ENCODE data around the gene SREBF2. TPM values are rescaled to one million over a fixed set of nuclear protein-coding genes. Genes with fewer than 3 reads are reported as not detected.

The SREBF2 gene
- total and polyA plus RNA-seq, 2 donors (not counting 1 experiment from before 2014, with no cell fraction given) = 116 to 287 TPM

DNA sequence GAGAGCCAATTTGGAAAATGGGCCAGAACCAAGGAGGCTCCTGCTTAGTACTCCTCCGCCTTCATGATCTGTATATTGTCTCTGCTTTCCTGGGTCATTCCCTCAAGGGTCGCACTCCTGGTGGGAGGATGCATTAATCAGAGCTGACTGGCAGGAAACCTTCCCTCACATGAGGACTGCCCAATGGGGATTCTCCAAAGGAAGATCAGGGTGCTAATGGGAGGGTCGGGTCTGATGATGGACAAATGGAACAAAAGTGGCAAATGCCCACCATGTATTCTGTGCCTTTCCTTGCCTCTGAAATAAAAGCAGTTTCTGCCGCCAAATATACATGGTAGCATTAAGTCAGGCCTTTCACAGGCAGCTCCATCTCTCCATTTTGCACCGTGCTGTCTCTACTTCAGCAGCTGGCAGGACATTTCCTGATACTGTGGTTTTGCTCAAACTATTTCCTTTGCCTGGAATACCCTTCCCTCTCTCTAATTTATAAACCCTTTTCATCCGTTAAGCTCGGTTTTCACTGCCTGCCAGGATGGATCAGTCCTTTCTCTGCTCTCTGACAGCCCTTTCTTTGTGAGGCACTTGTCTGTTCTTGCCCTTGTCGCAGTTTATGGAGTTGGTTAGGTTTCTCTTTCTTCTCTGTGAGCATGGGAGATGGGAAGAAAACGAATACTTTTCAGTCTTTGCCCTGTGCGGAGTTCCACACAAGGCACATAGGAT, 13.5 kb downstream of the SREBF2 start:
- no peak overlapping the region for H2AFZ ChIP-seq (ENCODE audit: insufficient read depth, low read depth, low read length, poor library complexity, severe bottlenecking)
- no peak for TF ChIP-seq EZH2 (IDR thresholded peaks at IDR 0.05; ENCODE audit: borderline replicate concordance, insufficient read depth, low read depth, low read length, poor library complexity, severe bottlenecking)
- TF ChIP-seq, protein P1, sequence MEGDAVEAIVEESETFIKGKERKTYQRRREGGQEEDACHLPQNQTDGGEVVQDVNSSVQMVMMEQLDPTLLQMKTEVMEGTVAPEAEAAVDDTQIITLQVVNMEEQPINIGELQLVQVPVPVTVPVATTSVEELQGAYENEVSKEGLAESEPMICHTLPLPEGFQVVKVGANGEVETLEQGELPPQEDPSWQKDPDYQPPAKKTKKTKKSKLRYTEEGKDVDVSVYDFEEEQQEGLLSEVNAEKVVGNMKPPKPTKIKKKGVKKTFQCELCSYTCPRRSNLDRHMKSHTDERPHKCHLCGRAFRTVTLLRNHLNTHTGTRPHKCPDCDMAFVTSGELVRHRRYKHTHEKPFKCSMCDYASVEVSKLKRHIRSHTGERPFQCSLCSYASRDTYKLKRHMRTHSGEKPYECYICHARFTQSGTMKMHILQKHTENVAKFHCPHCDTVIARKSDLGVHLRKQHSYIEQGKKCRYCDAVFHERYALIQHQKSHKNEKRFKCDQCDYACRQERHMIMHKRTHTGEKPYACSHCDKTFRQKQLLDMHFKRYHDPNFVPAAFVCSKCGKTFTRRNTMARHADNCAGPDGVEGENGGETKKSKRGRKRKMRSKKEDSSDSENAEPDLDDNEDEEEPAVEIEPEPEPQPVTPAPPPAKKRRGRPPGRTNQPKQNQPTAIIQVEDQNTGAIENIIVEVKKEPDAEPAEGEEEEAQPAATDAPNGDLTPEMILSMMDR (IDR thresholded peaks at IDR 0.05) = no peak
- peak overlapping the region in 1 of 2 donors; percentile 44 for H3K27ac ChIP-seq (ENCODE audit: low read length in 2 of 2)
- no peaks in the 10 kb centered on the region for H3K27me3 ChIP-seq (replicated peaks in 1 of 4; ENCODE audit: control extremely low read depth in 1 of 4, control insufficient read depth in 3 of 4, insufficient read depth in 4 of 4, low read length in 3 of 4)
- DNase-seq (no peak), ATAC-seq (ENCODE audit: low read depth) (no peak)
- H3K36me3 ChIP-seq (replicated peaks in 1 of 2; ENCODE audit: control extremely low read depth in 1 of 2, control insufficient read depth in 1 of 2, extremely low read depth in 1 of 2, insufficient read depth in 2 of 2, low read length in 1 of 2) = peaks cover 0 to 25% of the 10 kb centered on the region in 2 experiments
- Mint-ChIP-seq H3K4me3 (peak overlapping the region; percentile 55), H3K9me3 (ENCODE audit: insufficient read depth) (no peaks in the 10 kb centered on the region), H3K4me1 (peaks cover 70% of the 10 kb centered on the region), H3K27me3 (no peaks in the 10 kb centered on the region), H3K27ac (peak overlapping the region; percentile 51)
- peaks cover 51 to 53% of the 10 kb centered on the region in 2 donors for H3K4me1 ChIP-seq (ENCODE audit: control insufficient read depth in 2 of 2, insufficient read depth in 2 of 2, low read length in 2 of 2)
- H3K4me3 ChIP-seq (ENCODE audit: control extremely low read depth in 1 of 5, extremely low read depth in 1 of 5, insufficient read depth in 1 of 5, low read depth in 2 of 5, low read length in 4 of 5) = no peak overlapping the region
- peaks cover 60% of the 10 kb centered on the region for H4K20me1 ChIP-seq (ENCODE audit: control insufficient read depth, insufficient read depth, low read length, poor library complexity, severe bottlenecking)
- H3K9ac ChIP-seq (ENCODE audit: low read length) = no peak overlapping the region
- ChIA-PET POLR2A (interaction anchor here (0.5 to 1.5 kb wide), 2 partner anchors 13 to 149 kb away, joined by 3 to 8 read pairs; no protein-coding TSS in a partner anchor), CTCF (interaction anchor here (0.5 to 1.6 kb wide), 6 partner anchors 11 to 149 kb away, joined by 3 to 6 read pairs (median 4); no protein-coding TSS in a partner anchor)
- no peaks in the 10 kb centered on the region for H3K9me3 ChIP-seq (ENCODE audit: control extremely low read depth in 1 of 3, control insufficient read depth in 2 of 3, insufficient read depth in 1 of 3, low read length in 2 of 3)
- peaks cover 98% of the 10 kb centered on the region for H3K79me2 ChIP-seq (ENCODE audit: control insufficient read depth, insufficient read depth, low read length)
- intact Hi-C loops (cut with micrococcal nuclease) = no loop called here
- peak overlapping the region; percentile 10 for H3K4me2 ChIP-seq (replicated peaks; ENCODE audit: low read depth, low read length, poor library complexity, severe bottlenecking)
- WGBS (ENCODE audit: insufficient coverage) = 67% methylated on average over 3 of the region's 10 CpGs

DNA sequence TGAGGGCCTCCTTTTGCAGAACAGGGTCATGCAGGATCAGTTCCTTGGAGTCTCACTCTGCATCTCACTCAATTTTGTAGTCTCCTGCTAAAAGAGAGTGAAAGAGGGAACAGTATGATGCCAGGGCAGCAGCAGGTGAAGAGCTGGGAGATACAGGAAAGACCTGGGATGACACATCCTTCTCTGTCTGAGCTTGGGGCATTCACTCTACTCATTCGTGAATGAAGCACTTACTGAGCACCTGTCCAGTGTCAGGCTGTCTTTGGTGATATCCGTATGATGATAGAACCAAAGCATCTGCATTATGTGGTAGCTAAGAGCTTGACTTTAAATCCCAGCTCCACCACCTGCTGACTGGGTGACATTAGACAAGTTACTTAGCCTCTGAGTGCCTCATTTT, 14.4 kb downstream of the SREBF2 start:
- POLR2A ChIA-PET = interaction anchor here (0.8 to 0.9 kb wide), 2 partner anchors 10 to 72 kb away, joined by 3 read pairs; no protein-coding TSS in a partner anchor
- peak overlapping the region; percentile 51 for H3K27ac Mint-ChIP-seq
- peaks cover 48 to 53% of the 10 kb centered on the region in 2 donors for H3K4me1 ChIP-seq (ENCODE audit: control insufficient read depth in 2 of 2, insufficient read depth in 2 of 2, low read length in 2 of 2)

More for the DNA sequence above, 14.4 kb downstream of the SREBF2 start:
- DNase-seq = no peak
- Histone ChIP-seq H3K79me2 (ENCODE audit: control insufficient read depth, insufficient read depth, low read length) (peaks cover 98% of the 10 kb centered on the region), H4K20me1 (ENCODE audit: control insufficient read depth, insufficient read depth, low read length, poor library complexity, severe bottlenecking) (peaks cover 60% of the 10 kb centered on the region), H3K9ac (ENCODE audit: low read length) (no peak overlapping the region), H3K36me3 (replicated peaks in 1 of 2; ENCODE audit: control extremely low read depth in 1 of 2, control insufficient read depth in 1 of 2, extremely low read depth in 1 of 2, insufficient read depth in 2 of 2, low read length in 1 of 2) (peaks cover 0 to 19% of the 10 kb centered on the region in 2 experiments), H2AFZ (ENCODE audit: insufficient read depth, low read depth, low read length, poor library complexity, severe bottlenecking) (no peak overlapping the region), H3K4me3 (ENCODE audit: control extremely low read depth in 1 of 5, extremely low read depth in 1 of 5, insufficient read depth in 1 of 5, low read depth in 2 of 5, low read length in 4 of 5) (no peak overlapping the region), H3K4me2 (replicated peaks; ENCODE audit: low read depth, low read length, poor library complexity, severe bottlenecking) (peak overlapping the region; percentile 10), H3K27ac (ENCODE audit: low read length in 2 of 2) (peak overlapping the region in 1 of 2 donors; percentile 44), H3K9me3 (ENCODE audit: control extremely low read depth in 1 of 3, control insufficient read depth in 2 of 3, insufficient read depth in 1 of 3, low read length in 2 of 3) (no peaks in the 10 kb centered on the region), H3K27me3 (replicated peaks in 1 of 4; ENCODE audit: control extremely low read depth in 1 of 4, control insufficient read depth in 3 of 4, insufficient read depth in 4 of 4, low read length in 3 of 4) (no peaks in the 10 kb centered on the region)
- peak overlapping the region; percentile 55 for H3K4me3 Mint-ChIP-seq
- CTCF ChIA-PET = interaction anchor here (0.8 to 1.6 kb wide), 5 partner anchors 9 to 150 kb away, joined by 3 to 10 read pairs (median 3); no protein-coding TSS in a partner anchor
- H3K9me3 Mint-ChIP-seq (ENCODE audit: insufficient read depth) = no peaks in the 10 kb centered on the region
- TF ChIP-seq EZH2 (IDR thresholded peaks at IDR 0.05; ENCODE audit: borderline replicate concordance, insufficient read depth, low read depth, low read length, poor library complexity, severe bottlenecking) = no peak
- TF ChIP-seq, protein P1 (IDR thresholded peaks at IDR 0.05) = no peak
- peaks cover 68% of the 10 kb centered on the region for H3K4me1 Mint-ChIP-seq
- ATAC-seq (ENCODE audit: low read depth) = no peak
- no CpG with 5 or more reads among the region's 2 CpGs for WGBS (ENCODE audit: insufficient coverage)
- H3K27me3 Mint-ChIP-seq = no peaks in the 10 kb centered on the region
- intact Hi-C loops (cut with micrococcal nuclease) = no loop called here
